ENCODE measurements around the gene BRD1.
A peak's percentile ranks its signal among the peaks of the same experiment; 100 is the strongest.

The BRD1 gene

GRCh38 chr22:49827853-49828598 is at the start of gene BRD1:
TSS of gene BRD1 (minus strand) at chr22:49827873. CDS start at chr22:49824317, 3,556 bp downstream.
- DNase-seq = peak in 1 of 2 experiments; percentile 73

- no peak for DNase-seq
These were observed 45.7 kb upstream of the BRD1 start for GRCh38 chr22:49873228-49873940.

- no peak for DNase-seq
These were observed 44.7 kb upstream of the BRD1 start for GRCh38 chr22:49872347-49872746.

GRCh38 chr22:49871482-49871881 is 43.8 kb upstream of the BRD1 start:
- no peak for DNase-seq

- DNase-seq = no peak
These were observed 42.4 kb upstream of the BRD1 start for GRCh38 chr22:49869845-49870712.

GRCh38 chr22:49869086-49869830 is 41.6 kb upstream of the BRD1 start:
- DNase-seq = no peak

- DNase-seq = no peak
These were observed 39.9 kb upstream of the BRD1 start for GRCh38 chr22:49867303-49868265.

GRCh38 chr22:49866646-49867045 is 39.0 kb upstream of the BRD1 start:
- DNase-seq = no peak

- no peak for DNase-seq
These were observed 38.5 kb upstream of the BRD1 start for GRCh38 chr22:49866134-49866533.

GRCh38 chr22:49865156-49865555 is 37.5 kb upstream of the BRD1 start:
- no peak for DNase-seq

GRCh38 chr22:49863931-49864330 is 36.3 kb upstream of the BRD1 start:
- DNase-seq = no peak

GRCh38 chr22:49862496-49862776 is 34.8 kb upstream of the BRD1 start:
- DNase-seq = no peak

- DNase-seq = no peak
These were observed 34.2 kb upstream of the BRD1 start for GRCh38 chr22:49861642-49862495.

GRCh38 chr22:49858827-49859226 is 31.2 kb upstream of the BRD1 start:
- no peak for DNase-seq

GRCh38 chr22:49856766-49857618 is 29.3 kb upstream of the BRD1 start:
- no peak for DNase-seq

GRCh38 chr22:49856343-49856742 is 28.7 kb upstream of the BRD1 start:
- DNase-seq = no peak

- no peak for DNase-seq
These were observed 27.7 kb upstream of the BRD1 start for GRCh38 chr22:49855251-49855911.

GRCh38 chr22:49853981-49854831 is 26.5 kb upstream of the BRD1 start:
- peak in 1 of 2 experiments; percentile 32 for DNase-seq
